GM12873 (cell line): ENCODE data around the gene METTL9.

Experiments used
- CTCF ChIP-seq: IDR thresholded peaks from 2 replicates; pipeline ENCODE4 v1.5.1; 2012; ENCODE audit warnings: low read depth, mild to moderate bottlenecking, moderate library complexity, low read length, control low read depth; ENCODE audit not compliant: insufficient read depth; ENCODE audit errors: missing control alignments

Gene METTL9

DNA sequence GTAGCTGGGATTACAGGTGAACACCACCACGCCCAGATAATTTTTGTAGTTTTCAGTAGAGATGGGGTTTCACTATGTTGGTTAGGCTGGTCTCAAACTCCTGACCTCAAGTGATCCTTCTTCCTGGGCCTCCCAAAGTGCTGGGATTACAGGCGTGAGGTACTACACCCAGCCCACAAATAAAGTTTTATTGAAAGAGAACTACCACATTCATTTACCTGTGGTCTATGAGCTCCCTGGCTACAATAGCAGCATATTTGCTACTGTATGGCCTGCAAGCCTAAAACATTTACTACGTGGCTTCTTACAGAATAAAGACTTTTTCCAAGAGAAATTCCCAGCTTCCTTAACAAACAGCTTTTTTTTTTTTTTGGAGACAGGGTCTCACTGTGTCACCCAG lies 3.4 kb downstream of the METTL9 start:
- no peak for TF ChIP-seq CTCF

GRCh38 chr16:21603928-21604327 lies 4.6 kb downstream of the METTL9 start:
- TF ChIP-seq CTCF, result no peak

- no peak for TF ChIP-seq CTCF
These were observed 9.4 kb downstream of the METTL9 start for GRCh38 chr16:21608639-21609328.

DNA sequence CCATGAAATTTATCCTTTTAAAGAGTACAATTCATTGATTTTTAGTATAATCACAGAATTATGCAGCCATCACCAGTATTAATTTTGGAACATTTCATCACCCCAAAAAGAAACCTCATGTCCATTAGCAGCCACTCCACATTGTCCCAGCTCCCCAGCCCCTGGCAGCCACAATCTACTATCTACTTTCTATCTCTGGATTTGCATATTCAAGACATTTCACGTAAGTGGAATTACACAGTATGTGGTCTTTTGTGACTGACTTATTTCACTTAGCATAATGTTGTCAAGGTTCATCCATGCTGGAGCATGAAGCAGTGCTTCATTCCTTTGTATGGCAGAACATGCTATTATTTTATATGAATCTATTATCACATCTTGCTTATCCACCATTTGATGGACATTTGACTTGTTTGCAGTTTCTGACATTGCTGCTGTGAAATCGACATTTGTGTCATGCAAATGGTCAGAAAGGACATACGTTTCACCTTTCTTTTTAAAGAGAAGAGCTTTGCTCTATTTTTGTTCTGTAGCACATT lies 10.7 kb downstream of the METTL9 start:
- no peak for TF ChIP-seq CTCF

GRCh38 chr16:21610766-21611165 lies 11.4 kb downstream of the METTL9 start:
- TF ChIP-seq CTCF, result no peak

DNA sequence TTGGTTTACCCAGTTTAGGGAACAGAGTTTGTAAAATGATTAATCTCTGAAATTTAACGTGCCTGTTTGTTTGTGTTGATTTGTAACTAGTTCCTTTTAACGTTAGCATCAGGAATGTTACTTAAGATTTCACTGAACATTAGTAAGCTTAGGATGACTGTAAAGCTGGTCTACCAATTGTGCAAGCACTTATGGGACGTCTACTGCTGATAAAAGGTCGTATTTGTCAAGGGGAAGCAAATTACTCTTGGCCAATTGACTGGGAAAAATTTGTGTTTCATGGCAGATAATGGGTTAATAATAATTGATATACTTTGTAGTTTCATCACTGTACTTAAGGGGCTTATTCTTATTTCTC lies 11.8 kb downstream of the METTL9 start:
- TF ChIP-seq CTCF, result no peak

DNA sequence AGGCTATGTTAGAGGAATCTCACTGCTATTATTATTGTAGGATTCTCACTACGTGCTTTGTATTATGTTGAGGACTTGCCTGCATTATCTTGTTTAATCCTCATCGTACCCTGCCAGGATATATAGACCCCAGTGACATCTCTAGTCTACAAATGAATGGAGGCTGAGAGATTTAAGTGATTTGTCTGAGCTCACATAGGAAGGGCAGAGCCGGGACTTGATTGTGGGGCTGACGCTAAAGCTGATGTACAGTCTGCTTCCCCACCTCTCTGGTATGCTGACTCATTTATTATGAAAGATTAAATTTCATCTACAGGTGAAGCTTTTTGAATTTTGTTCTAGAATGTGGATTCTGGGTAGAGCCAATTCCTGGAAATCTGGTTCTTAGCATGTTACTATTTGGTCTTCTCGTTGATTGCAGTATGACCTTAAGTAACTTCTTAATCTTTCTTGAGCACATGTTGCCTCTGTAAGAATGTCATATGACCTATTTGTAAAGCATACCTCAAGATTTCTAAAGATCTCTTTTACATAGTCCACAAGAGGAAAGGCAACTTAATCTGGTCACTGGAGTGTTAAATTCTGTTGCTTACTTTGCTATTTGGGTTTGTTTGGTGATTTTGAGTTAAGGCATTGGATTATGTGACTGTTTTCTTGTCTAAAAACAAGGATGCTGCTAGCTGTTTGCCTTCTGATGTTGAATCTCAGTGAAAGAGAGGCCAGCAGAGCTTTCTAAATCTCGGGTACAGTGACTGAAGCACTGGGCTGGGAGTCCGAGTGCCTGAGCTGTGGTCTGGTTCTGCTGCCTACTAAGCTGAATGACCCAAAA lies 12.4 kb downstream of the METTL9 start:
- no peak for TF ChIP-seq CTCF
